ENCODE results near the gene RPS6KA5.

RPS6KA5 gene

DNA sequence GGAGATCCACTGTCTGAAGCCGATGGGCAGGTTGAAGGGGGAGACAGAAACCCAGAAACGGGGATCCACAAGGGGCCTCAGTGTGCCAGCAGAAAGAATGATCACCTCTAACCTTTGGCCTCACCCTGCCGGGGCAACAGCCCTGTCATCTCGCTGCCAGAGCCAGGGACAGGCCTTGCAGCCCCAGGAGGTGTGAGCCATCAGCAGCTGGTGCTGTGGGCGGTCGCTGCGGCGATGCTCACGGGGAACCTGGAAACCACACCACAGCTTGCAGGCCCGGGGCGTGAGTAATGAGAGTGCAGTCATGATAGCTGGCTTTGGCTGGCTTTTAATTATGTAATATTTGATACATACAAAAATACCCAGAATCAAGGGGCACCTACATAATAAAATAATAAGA lies 239.5 kb downstream of the RPS6KA5 start:
- TF ChIP-seq, protein P1, sequence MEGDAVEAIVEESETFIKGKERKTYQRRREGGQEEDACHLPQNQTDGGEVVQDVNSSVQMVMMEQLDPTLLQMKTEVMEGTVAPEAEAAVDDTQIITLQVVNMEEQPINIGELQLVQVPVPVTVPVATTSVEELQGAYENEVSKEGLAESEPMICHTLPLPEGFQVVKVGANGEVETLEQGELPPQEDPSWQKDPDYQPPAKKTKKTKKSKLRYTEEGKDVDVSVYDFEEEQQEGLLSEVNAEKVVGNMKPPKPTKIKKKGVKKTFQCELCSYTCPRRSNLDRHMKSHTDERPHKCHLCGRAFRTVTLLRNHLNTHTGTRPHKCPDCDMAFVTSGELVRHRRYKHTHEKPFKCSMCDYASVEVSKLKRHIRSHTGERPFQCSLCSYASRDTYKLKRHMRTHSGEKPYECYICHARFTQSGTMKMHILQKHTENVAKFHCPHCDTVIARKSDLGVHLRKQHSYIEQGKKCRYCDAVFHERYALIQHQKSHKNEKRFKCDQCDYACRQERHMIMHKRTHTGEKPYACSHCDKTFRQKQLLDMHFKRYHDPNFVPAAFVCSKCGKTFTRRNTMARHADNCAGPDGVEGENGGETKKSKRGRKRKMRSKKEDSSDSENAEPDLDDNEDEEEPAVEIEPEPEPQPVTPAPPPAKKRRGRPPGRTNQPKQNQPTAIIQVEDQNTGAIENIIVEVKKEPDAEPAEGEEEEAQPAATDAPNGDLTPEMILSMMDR (IDR thresholded peaks at IDR 0.05; ENCODE audit: insufficient read depth, missing control alignments) = no peak
- FAIRE-seq (no peak), DNase-seq (ENCODE audit: insufficient read length, low spot score) (no peak)

DNA sequence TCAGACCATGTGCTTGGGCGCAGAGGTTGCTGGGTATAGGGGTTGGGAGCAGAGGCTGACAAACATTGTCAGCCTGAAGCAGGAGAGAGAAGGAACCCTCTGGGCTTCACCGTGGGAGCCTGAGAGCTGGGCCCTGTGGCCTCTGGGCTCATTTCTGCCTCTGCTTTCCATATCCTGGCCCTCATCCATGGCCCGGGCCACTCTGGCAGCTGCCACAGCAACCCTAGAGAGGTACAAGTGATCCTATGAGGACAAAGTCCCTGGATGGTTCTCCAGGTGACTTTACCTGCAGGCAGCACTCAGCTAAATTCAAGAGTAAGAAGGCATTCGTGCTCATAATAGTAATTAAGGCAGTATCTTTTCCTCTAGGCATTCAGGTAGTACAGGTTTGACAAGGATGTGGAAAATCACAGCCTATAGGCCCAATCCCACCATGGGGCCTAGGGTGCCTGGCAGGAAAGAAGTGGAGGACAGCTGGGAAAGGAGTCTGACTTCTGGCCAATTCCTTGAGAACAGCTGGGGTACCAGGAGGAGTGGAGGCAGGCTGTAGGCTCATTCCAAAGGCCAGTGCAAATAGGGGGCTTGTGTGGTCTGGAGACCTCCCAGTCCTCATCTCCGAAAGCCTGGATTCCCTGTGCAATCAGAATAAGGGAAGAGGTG lies 240.6 kb downstream of the RPS6KA5 start:
- TF ChIP-seq, protein P1 (IDR thresholded peaks at IDR 0.05; ENCODE audit: insufficient read depth, missing control alignments) = no peak
- FAIRE-seq (no peak), DNase-seq (ENCODE audit: insufficient read length, low spot score) (no peak)

DNA sequence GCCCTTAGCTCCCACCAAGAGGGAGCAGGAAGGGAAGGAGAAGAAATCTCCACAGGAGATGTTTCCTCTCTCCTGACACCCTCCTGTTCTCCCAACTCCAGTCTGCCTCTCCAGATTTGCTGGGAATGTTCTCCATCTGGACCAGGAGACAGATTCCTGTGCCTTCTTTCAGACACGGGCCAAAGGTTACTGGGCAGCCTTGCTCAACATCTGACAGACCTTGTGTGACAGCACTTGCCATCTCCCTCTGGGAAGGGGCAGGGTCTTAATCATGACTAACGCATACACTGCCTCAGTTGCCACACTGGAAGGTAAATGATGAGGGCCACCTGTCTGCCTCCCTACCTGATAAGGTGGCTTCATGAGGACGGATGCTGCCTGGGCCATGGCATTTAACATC lies 241.7 kb downstream of the RPS6KA5 start:
- FAIRE-seq (no peak), DNase-seq (ENCODE audit: insufficient read length, low spot score) (no peak)
- TF ChIP-seq, protein P1 (IDR thresholded peaks at IDR 0.05; ENCODE audit: insufficient read depth, missing control alignments) = no peak

DNA sequence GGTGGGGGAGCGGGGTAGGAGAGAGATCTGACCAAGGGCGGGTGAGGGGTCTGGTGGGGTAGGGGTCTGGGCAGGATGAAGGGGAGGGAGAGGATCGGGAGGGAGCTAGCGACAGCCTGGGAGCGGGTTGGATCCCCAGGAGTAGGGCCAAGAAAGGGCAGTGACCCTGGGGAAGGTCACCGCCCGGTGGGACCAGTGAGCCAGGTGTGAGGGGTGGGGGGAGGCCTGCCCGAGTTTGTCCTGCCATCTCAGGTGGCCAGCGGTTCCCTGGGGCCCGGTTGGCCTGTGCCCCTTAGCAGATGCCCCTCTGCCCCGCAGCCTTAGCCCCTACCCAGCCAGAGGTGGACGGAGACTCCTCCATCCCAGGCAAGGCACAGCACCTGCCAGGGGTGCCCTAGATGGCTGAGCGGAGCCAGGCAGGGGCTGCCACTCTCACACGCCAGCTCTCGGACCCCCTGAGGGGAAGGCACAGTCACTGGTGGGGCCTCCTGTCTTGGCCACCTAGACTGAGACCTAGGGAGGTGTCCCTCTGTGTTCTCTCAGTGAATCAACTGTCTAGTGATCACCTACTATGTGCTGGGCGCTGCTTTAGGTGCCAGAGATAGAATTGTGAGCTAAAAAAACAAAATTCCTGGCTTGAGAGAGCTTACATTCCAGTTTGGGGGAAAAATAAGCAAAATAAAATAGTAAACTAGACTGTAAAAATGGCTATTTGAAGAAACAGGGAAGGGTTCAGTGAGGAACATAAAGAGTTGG lies 243.6 kb downstream of the RPS6KA5 start:
- DNase-seq (ENCODE audit: insufficient read length, low spot score) (no peak), FAIRE-seq (no peak)
- TF ChIP-seq, protein P1 (IDR thresholded peaks at IDR 0.05; ENCODE audit: insufficient read depth, missing control alignments) = no peak

DNA sequence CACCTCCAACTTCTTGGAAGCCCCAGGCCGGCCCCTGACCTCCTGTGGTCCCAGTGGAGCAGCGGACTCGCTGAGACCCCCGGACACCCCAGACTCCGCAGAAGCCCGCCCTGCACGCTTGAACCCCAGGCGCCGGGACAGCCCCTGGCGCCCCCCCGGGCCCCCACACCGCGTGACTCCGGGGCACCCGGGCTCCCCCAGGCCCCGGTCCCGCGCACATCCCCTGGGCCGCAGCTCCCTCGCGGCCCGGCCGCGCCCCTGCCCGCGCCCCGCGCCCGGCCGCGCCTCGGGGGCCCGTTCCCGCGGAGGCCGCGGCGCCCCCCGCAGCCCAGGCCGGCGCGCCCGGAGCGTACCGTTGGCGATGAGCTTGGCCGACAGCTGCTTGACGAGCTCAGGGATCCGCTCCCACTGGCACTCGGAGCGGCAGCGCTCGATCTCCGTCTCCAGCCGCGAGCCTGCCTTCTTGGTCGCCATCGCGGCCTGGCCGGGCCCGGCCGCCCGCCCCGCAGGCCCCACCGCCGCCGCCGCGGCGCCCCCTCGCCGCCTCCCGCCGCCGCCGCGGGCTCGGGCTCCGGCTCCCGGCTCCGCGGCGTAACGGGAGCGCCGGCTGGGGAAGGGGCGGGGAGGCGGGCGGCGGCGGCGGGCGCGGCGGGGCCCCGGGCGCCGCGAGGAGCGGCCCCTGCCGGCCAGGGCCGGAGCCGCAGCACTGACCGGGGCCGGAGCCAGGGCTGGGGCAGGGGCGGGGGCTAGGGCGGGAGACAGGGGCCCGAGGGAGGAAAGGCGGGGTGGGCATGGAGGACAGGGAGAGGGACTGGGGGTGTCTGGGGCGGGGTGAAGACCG lies 244.4 kb downstream of the RPS6KA5 start, which contains the start of gene TTC7B:
Gene TTC7B, minus strand, starts transcription at position 609 of the 841 bp plus-strand sequence. Its CDS starts 135 bp downstream, at position 474.
- TF ChIP-seq, protein P1 (IDR thresholded peaks at IDR 0.05; ENCODE audit: insufficient read depth, missing control alignments) = peak; percentile 26
- no peak for FAIRE-seq

DNA sequence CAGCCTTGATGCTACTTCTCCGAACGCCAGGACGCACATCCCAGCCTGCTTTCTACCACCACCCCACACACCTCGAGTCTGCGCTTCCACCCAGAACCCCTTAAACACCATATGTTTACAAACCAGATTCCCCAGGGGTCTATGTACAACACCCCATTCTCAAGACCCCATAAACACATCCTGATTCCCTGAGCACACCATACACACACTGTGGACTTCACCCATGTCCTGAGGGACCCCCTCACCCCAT lies 244.9 kb downstream of the RPS6KA5 start:
- TF ChIP-seq, protein P1 (IDR thresholded peaks at IDR 0.05; ENCODE audit: insufficient read depth, missing control alignments) = no peak
- DNase-seq (ENCODE audit: insufficient read length, low spot score) (no peak), FAIRE-seq (no peak)

More for the DNA sequence above, 244.4 kb downstream of the RPS6KA5 start, which contains the start of gene TTC7B:
- peak; percentile 83 for DNase-seq (ENCODE audit: insufficient read length, low spot score)

Data from D721Med (cell line).